ENCODE data around the gene RBSN.

The RBSN gene

GRCh38 chr3:15056676-15057404 lies 42.1 kb downstream of the RBSN start:
- no peak for DNase-seq (ENCODE audit: low read depth)

GRCh38 chr3:15055019-15055557 lies 43.9 kb downstream of the RBSN start:
- DNase-seq (ENCODE audit: low read depth): peak; percentile 52

- DNase-seq (ENCODE audit: low read depth): no peak
Observed at GRCh38 chr3:15053541-15053940, 45.4 kb downstream of the RBSN start.

GRCh38 chr3:15052335-15053242 lies 46.4 kb downstream of the RBSN start:
- no peak for DNase-seq (ENCODE audit: low read depth)

- peak; percentile 11 for DNase-seq (ENCODE audit: low read depth)
Observed at GRCh38 chr3:15051531-15051930, 47.4 kb downstream of the RBSN start.

GRCh38 chr3:15050405-15051092 lies 48.4 kb downstream of the RBSN start:
- no peak for DNase-seq (ENCODE audit: low read depth)

- no peak for DNase-seq (ENCODE audit: low read depth)
Observed at GRCh38 chr3:15049584-15049983, 49.4 kb downstream of the RBSN start.

GRCh38 chr3:15045667-15046066 lies 53.3 kb downstream of the RBSN start:
- DNase-seq (ENCODE audit: low read depth): no peak

GRCh38 chr3:15044326-15044725 lies 54.6 kb downstream of the RBSN start:
- DNase-seq (ENCODE audit: low read depth): no peak

- DNase-seq (ENCODE audit: low read depth): no peak
Observed at GRCh38 chr3:15043408-15044171, 55.4 kb downstream of the RBSN start.

GRCh38 chr3:15042936-15043335 lies 56.0 kb downstream of the RBSN start:
- no peak for DNase-seq (ENCODE audit: low read depth)

- DNase-seq (ENCODE audit: low read depth): no peak
Observed at GRCh38 chr3:15041950-15042349, 57.0 kb downstream of the RBSN start.

GRCh38 chr3:15040844-15041243 lies 58.1 kb downstream of the RBSN start:
- DNase-seq (ENCODE audit: low read depth): no peak

GRCh38 chr3:15038306-15038705 lies 60.6 kb downstream of the RBSN start:
- DNase-seq (ENCODE audit: low read depth): no peak

- DNase-seq (ENCODE audit: low read depth): no peak
Observed at GRCh38 chr3:15033103-15033502, 65.8 kb downstream of the RBSN start.

GRCh38 chr3:15032650-15033049 lies 66.3 kb downstream of the RBSN start:
- no peak for DNase-seq (ENCODE audit: low read depth)

GRCh38 chr3:15029625-15030024 lies 69.3 kb downstream of the RBSN start:
- DNase-seq (ENCODE audit: low read depth): no peak

GRCh38 chr3:15023719-15024118 lies 75.2 kb downstream of the RBSN start:
- no peak for DNase-seq (ENCODE audit: low read depth)

- no peak for DNase-seq (ENCODE audit: low read depth)
Observed at GRCh38 chr3:15023249-15023648, 75.7 kb downstream of the RBSN start.
